SK-N-SH treated with all-trans-retinoic acid at 6 μM for 48 hours (cell line): Measurements from ENCODE around the gene AFDN.

Source experiments
- ARNTL ChIP-seq: fragments of 450-650 bp; formaldehyde crosslinking; IDR thresholded peaks from 2 replicates; pipeline ENCODE4 v1.5.0; 2020; ENCODE audit warnings: low read depth, mild to moderate bottlenecking, moderate library complexity, borderline replicate concordance
- BACH2 ChIP-seq: fragments of 250-450 bp; sonication (Bioruptor Pico); IDR thresholded peaks from 2 replicates; pipeline ENCODE4 v1.9.0; 2021; ENCODE audit warnings: mild to moderate bottlenecking, borderline replicate concordance
- CSDC2 ChIP-seq: fragments of 250-450 bp; sonication (Bioruptor Pico); IDR thresholded peaks from 2 replicates; pipeline ENCODE4 v1.5.0; 2020; ENCODE audit warnings: mild to moderate bottlenecking, moderate library complexity
- ESRRG ChIP-seq: fragments of 250-450 bp; sonication (Bioruptor Pico); IDR thresholded peaks from 2 replicates; pipeline ENCODE4 v1.6.1; 2021; ENCODE audit warnings: mild to moderate bottlenecking
- GLIS3 ChIP-seq: fragments of 250-450 bp; sonication (Bioruptor Pico); IDR thresholded peaks from 2 replicates; pipeline ENCODE4 v1.5.0; 2020; ENCODE audit warnings: mild to moderate bottlenecking, moderate library complexity
- ISL1 ChIP-seq: fragments of 250-450 bp; sonication (Bioruptor Pico); IDR thresholded peaks from 2 replicates; pipeline ENCODE4 v2.1.2; 2022; ENCODE audit warnings: mild to moderate bottlenecking, moderate library complexity
- RARB ChIP-seq: fragments of 250-450 bp; sonication (Bioruptor Pico); IDR thresholded peaks from 2 replicates; pipeline ENCODE4 v1.8.0; 2021; ENCODE audit warnings: mild to moderate bottlenecking, moderate library complexity
- SNAI2 ChIP-seq: fragments of 250-450 bp; sonication (Bioruptor Pico); IDR thresholded peaks from 2 replicates; pipeline ENCODE4 v1.5.0; 2020; ENCODE audit warnings: mild to moderate bottlenecking, moderate library complexity
- TCF4 ChIP-seq: fragments of 250-450 bp; sonication (Bioruptor Pico); IDR thresholded peaks from 2 replicates; pipeline ENCODE4 v1.8.0; 2021; ENCODE audit warnings: mild to moderate bottlenecking, moderate library complexity, borderline replicate concordance
- ZC3H10 ChIP-seq: fragments of 250-450 bp; sonication (Bioruptor Pico); IDR thresholded peaks from 2 replicates; pipeline ENCODE4 v1.5.1; 2021; ENCODE audit warnings: mild to moderate bottlenecking, moderate library complexity
- ZNF8 ChIP-seq: fragments of 450-650 bp; formaldehyde crosslinking; IDR thresholded peaks from 2 replicates; pipeline ENCODE4 v1.5.0; 2020; ENCODE audit warnings: mild to moderate bottlenecking, moderate library complexity
- TF ChIP-seq, protein P1 (sequence below): fragments of 250-450 bp; sonication (Bioruptor Pico); IDR thresholded peaks from 2 replicates; pipeline ENCODE4 v1.5.1; 2021; ENCODE audit warnings: mild to moderate bottlenecking, moderate library complexity
- TF ChIP-seq, protein P2 (sequence below): fragments of 250-450 bp; sonication (Bioruptor Pico); IDR thresholded peaks from 2 replicates; pipeline ENCODE4 v1.8.0; 2020; ENCODE audit warnings: mild to moderate bottlenecking, moderate library complexity, borderline replicate concordance
- TF ChIP-seq, protein P3 (sequence below): fragments of 250-450 bp; sonication (Bioruptor Pico); IDR thresholded peaks from 2 replicates; pipeline ENCODE4 v1.5.1; 2020; ENCODE audit warnings: low read depth, mild to moderate bottlenecking, moderate library complexity

DNA sequence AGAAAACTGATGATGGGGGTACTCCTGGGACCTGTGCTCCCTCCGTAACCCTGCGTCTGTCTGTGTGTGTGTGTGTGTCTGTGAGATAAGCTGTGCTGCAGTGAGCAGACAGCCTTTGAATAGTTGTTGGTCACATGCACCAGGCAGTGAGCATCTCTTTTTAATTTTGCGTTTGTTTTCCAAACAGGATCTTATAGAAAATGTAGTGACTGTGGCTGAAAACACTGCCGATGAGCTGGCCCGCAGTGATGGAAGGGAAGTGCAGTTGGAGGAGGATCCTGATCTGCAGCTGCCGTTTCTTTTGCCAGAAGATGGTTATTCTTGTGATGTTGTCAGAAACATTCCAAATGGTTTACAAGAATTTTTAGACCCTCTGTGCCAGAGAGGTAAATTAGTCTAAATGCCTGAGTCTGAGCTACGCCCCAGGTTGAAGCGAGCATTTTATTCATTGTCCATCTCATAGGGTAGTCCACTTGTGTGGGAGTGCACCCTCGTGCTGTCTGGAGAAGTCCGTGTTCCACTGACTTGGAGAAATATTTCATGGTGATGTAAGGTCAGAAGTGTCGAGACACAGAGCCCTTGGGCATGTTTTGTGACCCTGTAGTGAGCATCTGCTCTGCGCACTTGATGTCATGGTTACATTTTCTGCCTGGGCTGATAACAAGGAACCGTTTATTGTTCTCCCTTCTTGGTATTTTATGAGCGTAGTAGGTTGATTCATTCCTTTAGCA, 92.0 kb downstream of the AFDN start:
- TF ChIP-seq, protein P1, sequence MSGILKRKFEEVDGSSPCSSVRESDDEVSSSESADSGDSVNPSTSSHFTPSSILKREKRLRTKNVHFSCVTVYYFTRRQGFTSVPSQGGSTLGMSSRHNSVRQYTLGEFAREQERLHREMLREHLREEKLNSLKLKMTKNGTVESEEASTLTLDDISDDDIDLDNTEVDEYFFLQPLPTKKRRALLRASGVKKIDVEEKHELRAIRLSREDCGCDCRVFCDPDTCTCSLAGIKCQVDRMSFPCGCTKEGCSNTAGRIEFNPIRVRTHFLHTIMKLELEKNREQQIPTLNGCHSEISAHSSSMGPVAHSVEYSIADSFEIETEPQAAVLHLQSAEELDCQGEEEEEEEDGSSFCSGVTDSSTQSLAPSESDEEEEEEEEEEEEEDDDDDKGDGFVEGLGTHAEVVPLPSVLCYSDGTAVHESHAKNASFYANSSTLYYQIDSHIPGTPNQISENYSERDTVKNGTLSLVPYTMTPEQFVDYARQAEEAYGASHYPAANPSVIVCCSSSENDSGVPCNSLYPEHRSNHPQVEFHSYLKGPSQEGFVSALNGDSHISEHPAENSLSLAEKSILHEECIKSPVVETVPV (CRISPR knock-in tag), result no peak
- TF ChIP-seq SNAI2 (CRISPR knock-in tag) (no peak), ZNF8 (CRISPR knock-in tag) (no peak), TCF4 (no peak), CSDC2 (CRISPR knock-in tag) (no peak), RARB (CRISPR knock-in tag) (no peak), ISL1 (CRISPR knock-in tag) (no peak), BACH2 (CRISPR knock-in tag) (no peak), ZC3H10 (CRISPR knock-in tag) (no peak), GLIS3 (CRISPR knock-in tag) (no peak), ESRRG (CRISPR knock-in tag) (no peak), ARNTL (CRISPR knock-in tag) (no peak)
- TF ChIP-seq, protein P2, sequence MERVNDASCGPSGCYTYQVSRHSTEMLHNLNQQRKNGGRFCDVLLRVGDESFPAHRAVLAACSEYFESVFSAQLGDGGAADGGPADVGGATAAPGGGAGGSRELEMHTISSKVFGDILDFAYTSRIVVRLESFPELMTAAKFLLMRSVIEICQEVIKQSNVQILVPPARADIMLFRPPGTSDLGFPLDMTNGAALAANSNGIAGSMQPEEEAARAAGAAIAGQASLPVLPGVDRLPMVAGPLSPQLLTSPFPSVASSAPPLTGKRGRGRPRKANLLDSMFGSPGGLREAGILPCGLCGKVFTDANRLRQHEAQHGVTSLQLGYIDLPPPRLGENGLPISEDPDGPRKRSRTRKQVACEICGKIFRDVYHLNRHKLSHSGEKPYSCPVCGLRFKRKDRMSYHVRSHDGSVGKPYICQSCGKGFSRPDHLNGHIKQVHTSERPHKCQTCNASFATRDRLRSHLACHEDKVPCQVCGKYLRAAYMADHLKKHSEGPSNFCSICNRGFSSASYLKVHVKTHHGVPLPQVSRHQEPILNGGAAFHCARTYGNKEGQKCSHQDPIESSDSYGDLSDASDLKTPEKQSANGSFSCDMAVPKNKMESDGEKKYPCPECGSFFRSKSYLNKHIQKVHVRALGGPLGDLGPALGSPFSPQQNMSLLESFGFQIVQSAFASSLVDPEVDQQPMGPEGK, result no peak
- TF ChIP-seq, protein P3, sequence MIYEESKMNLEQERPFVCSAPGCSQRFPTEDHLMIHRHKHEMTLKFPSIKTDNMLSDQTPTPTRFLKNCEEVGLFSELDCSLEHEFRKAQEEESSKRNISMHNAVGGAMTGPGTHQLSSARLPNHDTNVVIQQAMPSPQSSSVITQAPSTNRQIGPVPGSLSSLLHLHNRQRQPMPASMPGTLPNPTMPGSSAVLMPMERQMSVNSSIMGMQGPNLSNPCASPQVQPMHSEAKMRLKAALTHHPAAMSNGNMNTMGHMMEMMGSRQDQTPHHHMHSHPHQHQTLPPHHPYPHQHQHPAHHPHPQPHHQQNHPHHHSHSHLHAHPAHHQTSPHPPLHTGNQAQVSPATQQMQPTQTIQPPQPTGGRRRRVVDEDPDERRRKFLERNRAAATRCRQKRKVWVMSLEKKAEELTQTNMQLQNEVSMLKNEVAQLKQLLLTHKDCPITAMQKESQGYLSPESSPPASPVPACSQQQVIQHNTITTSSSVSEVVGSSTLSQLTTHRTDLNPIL (CRISPR knock-in tag), result no peak
